ENCODE data around the gene CFAP53. TPM values are rescaled to one million over a fixed set of nuclear protein-coding genes. Genes with fewer than 3 reads are reported as not detected.

The CFAP53 gene
- polyA plus RNA-seq, 2 of the 4 experiments (the other 2 are of a cell fraction) = 0.54 to 0.66 TPM

DNA sequence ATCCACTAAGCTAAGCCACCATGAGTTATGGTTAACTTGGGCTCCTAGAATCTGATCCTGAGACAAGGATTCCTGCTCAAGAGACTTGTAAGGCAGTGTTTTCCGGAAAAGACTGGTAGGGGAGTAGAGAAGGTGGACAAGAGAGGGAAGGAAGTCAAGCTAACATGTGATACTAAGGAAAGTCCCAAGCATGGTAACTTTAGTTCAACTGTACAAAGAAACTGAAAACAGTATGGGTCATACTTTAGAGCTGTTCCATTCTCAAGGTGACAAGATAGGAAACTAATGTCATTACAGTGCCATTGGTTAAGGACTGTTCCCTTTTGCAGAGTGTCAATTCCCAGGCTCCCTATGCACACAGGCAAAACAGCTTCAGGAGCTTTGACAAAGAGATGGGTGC lies 77.1 kb downstream of the CFAP53 start:
- WGBS (ENCODE audit: missing lambda C conversion rate) = 6% methylated on average over 1 of the region's 1 CpG
- Histone ChIP-seq H3K4me1 (no peaks in the 10 kb centered on the region), H3K4me2 (no peak overlapping the region), H3K9me3 (no peaks in the 10 kb centered on the region), H3K27ac (no peak overlapping the region), H3K4me3 (no peak overlapping the region)
- ChIA-PET POLR2A (no interaction called here), CTCF (no interaction called here)
- TF ChIP-seq RCOR1 (IDR thresholded peaks at IDR 0.05; ENCODE audit: low read depth, low read length) = no peak
- TF ChIP-seq ZC3H11A (IDR thresholded peaks at IDR 0.05) = no peak
- TF ChIP-seq EHMT2 (IDR thresholded peaks at IDR 0.05; ENCODE audit: low read depth) = no peak
- TF ChIP-seq ELK1 (IDR thresholded peaks at IDR 0.05; ENCODE audit: low read depth, low read length) = no peak
- FAIRE-seq = no peak
- DNase-seq (ENCODE audit: low read depth in 1 of 2, low spot score in 1 of 2) = no peak
- no peak for ATAC-seq

DNA sequence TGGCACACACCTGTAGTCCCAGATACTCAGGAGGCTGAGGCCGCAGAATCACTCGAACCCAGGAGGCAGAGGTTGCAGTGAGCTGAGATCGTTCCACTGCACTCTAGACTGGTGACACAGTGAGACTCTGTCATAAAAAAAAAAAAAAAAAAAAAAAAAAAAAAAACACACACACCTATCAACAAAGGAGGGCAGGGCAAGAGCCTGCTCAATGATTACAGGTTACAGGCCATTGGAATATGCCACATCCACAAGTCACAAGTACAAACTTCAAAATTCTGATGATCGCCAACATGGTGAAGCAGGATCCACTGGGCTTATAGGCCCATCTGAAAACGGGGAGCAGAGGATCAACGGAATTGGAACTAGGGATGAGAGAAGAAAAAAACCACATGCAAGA lies 77.6 kb downstream of the CFAP53 start:
- ATAC-seq = no peak
- no peak overlapping the region for H3K27ac ChIP-seq
- no peaks in the 10 kb centered on the region for H3K9me3 ChIP-seq
- H3K4me2 ChIP-seq = no peak overlapping the region
- DNase-seq (ENCODE audit: low read depth in 1 of 2, low spot score in 1 of 2) = no peak
- WGBS (ENCODE audit: missing lambda C conversion rate) = 49% methylated on average over 6 of the region's 6 CpGs
- ChIA-PET CTCF (no interaction called here), POLR2A (no interaction called here)
- no peak overlapping the region for H3K4me3 ChIP-seq
- H3K4me1 ChIP-seq = no peaks in the 10 kb centered on the region
- TF ChIP-seq EHMT2 (IDR thresholded peaks at IDR 0.05; ENCODE audit: low read depth) (no peak), E2F6 (IDR thresholded peaks at IDR 0.05; ENCODE audit: borderline replicate concordance, low read depth) (no peak), NFE2L2 (conservative IDR thresholded peaks at IDR 0.05; ENCODE audit: low read length) (no peak), ELK1 (IDR thresholded peaks at IDR 0.05; ENCODE audit: low read depth, low read length) (no peak), RARB (CRISPR knock-in tag; IDR thresholded peaks at IDR 0.05) (no peak), CHD4 (IDR thresholded peaks at IDR 0.05; ENCODE audit: borderline replicate concordance) (no peak), SMC3 (IDR thresholded peaks at IDR 0.05) (no peak), POLR2AphosphoS2 (conservative IDR thresholded peaks at IDR 0.05; ENCODE audit: low read length) (no peak), RFX5 (IDR thresholded peaks at IDR 0.05) (no peak), MYC (IDR thresholded peaks at IDR 0.05; ENCODE audit: borderline replicate concordance, low read length) (no peak), ZNF302 (CRISPR knock-in tag; IDR thresholded peaks at IDR 0.05) (no peak), MAZ (IDR thresholded peaks at IDR 0.05; ENCODE audit: borderline replicate concordance, low read depth, low read length) (no peak), HEYL (CRISPR knock-in tag; IDR thresholded peaks at IDR 0.05) (no peak), ZFP36 (IDR thresholded peaks at IDR 0.05; ENCODE audit: borderline replicate concordance, partially characterized antibody) (no peak), EHF (CRISPR knock-in tag; IDR thresholded peaks at IDR 0.05) (no peak), FOSB (CRISPR knock-in tag; IDR thresholded peaks at IDR 0.05) (no peak), JUN (IDR thresholded peaks at IDR 0.05) (no peak)
- TF ChIP-seq, protein P1, sequence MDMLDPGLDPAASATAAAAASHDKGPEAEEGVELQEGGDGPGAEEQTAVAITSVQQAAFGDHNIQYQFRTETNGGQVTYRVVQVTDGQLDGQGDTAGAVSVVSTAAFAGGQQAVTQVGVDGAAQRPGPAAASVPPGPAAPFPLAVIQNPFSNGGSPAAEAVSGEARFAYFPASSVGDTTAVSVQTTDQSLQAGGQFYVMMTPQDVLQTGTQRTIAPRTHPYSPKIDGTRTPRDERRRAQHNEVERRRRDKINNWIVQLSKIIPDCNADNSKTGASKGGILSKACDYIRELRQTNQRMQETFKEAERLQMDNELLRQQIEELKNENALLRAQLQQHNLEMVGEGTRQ (IDR thresholded peaks at IDR 0.05) = no peak
- TF ChIP-seq, protein P2, sequence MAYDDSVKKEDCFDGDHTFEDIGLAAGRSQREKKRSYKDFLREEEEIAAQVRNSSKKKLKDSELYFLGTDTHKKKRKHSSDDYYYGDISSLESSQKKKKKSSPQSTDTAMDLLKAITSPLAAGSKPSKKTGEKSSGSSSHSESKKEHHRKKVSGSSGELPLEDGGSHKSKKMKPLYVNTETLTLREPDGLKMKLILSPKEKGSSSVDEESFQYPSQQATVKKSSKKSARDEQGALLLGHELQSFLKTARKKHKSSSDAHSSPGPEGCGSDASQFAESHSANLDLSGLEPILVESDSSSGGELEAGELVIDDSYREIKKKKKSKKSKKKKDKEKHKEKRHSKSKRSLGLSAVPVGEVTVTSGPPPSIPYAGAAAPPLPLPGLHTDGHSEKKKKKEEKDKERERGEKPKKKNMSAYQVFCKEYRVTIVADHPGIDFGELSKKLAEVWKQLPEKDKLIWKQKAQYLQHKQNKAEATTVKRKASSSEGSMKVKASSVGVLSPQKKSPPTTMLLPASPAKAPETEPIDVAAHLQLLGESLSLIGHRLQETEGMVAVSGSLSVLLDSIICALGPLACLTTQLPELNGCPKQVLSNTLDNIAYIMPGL (CRISPR knock-in tag; IDR thresholded peaks at IDR 0.05; ENCODE audit: borderline replicate concordance) = no peak
- FAIRE-seq = no peak
